GM13977 (cell line): ENCODE data around the gene TRMT112.
"Not testable (repeated sequence)": the region's sequence is repeated elsewhere in the genome, so short reads cannot be mapped to it uniquely, and the experiment has no call there.

ENCODE experiments used
- DNase-seq: peaks from one replicate; pipeline ENCODE4 v3.0.0; 2012; ENCODE audit warnings: low spot score
- in situ Hi-C: fragments of 300-500 bp; cut with MboI; formaldehyde crosslinking; loops from one replicate; pipeline ENCODE4 v1.12.0; 2022; ENCODE audit warnings: low sequenced_read_pairs, low pct_unique_long_range_greater_than_20kb, mixed read lengths, inconsistent platforms; ENCODE audit not compliant: unreplicated experiment
- TF ChIP-seq, protein P1 (sequence below): IDR thresholded peaks from 2 replicates; pipeline ENCODE4 v1.5.1; 2012; ENCODE audit warnings: mild to moderate bottlenecking, control low read depth; ENCODE audit not compliant: insufficient read depth; ENCODE audit errors: extremely low read depth, missing control alignments

The TRMT112 gene

DNA sequence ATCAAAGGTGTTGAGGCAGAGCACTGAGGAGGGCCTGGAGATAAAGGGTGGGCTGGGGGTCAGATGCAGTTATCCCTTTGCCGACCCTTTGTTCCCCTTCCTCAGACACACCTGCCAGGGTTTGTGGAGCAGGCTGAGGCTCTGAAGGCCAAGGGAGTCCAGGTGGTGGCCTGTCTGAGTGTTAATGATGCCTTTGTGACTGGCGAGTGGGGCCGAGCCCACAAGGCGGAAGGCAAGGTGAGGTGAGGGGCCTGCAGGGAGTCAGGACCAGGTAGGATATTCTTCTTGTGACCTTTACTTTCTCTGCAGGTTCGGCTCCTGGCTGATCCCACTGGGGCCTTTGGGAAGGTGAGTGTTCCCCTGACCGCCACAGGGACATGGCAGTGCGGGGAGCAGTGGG lies 3.2 kb upstream of the TRMT112 start:
- in situ Hi-C loops = no loop called here
- TF ChIP-seq, protein P1, sequence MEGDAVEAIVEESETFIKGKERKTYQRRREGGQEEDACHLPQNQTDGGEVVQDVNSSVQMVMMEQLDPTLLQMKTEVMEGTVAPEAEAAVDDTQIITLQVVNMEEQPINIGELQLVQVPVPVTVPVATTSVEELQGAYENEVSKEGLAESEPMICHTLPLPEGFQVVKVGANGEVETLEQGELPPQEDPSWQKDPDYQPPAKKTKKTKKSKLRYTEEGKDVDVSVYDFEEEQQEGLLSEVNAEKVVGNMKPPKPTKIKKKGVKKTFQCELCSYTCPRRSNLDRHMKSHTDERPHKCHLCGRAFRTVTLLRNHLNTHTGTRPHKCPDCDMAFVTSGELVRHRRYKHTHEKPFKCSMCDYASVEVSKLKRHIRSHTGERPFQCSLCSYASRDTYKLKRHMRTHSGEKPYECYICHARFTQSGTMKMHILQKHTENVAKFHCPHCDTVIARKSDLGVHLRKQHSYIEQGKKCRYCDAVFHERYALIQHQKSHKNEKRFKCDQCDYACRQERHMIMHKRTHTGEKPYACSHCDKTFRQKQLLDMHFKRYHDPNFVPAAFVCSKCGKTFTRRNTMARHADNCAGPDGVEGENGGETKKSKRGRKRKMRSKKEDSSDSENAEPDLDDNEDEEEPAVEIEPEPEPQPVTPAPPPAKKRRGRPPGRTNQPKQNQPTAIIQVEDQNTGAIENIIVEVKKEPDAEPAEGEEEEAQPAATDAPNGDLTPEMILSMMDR = no peak
- DNase-seq = no peak

DNA sequence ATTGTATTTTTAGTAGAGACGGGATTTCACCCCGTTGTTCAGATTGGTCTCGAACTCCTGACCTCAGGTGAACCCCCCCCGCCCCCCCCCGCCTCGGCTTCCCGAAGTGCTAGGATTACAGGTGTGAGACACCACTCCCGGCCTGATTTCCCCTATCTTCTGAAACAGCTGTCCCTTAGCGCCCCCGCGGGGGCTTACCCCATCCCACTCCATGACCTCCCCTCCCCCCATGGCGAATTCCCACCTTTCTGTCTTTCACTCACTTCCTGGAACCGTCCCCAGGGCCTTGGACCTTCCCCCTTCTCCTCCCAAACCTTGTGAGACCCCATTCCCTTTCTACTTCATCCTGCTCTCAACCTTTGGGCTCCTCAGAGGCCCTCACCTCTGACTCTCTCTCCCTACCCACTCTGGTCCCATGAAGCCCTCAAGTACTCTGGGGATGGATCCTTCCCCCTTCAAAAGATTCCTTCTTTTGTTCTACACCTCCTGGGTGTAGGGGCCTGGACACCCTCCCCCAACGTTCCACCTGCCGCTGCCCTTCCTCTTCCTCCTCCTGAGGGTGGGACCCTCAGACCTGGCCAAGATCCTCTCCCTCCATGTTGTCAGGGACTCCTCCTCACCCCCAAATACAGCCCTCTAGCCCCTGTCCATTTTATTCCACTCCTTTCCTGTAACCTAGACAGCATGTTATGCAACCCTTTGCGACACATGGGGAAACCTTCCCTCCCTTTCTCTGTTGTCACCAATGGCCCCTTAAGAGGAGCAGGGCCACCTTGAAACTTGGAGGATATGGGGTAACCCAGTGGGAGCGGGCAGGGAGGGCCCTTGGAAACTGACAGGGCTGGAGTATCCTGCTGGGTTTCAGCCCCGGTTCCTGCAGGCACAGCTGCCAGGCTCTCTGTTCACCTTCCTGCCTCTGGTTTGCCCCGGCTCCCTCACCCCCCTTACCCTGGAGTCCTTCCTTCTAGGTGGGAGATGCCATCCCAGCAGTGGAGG lies 1.7 kb upstream of the TRMT112 start:
- no peak for DNase-seq
- in situ Hi-C loops = no loop called here
- TF ChIP-seq, protein P1 = no peak

DNA sequence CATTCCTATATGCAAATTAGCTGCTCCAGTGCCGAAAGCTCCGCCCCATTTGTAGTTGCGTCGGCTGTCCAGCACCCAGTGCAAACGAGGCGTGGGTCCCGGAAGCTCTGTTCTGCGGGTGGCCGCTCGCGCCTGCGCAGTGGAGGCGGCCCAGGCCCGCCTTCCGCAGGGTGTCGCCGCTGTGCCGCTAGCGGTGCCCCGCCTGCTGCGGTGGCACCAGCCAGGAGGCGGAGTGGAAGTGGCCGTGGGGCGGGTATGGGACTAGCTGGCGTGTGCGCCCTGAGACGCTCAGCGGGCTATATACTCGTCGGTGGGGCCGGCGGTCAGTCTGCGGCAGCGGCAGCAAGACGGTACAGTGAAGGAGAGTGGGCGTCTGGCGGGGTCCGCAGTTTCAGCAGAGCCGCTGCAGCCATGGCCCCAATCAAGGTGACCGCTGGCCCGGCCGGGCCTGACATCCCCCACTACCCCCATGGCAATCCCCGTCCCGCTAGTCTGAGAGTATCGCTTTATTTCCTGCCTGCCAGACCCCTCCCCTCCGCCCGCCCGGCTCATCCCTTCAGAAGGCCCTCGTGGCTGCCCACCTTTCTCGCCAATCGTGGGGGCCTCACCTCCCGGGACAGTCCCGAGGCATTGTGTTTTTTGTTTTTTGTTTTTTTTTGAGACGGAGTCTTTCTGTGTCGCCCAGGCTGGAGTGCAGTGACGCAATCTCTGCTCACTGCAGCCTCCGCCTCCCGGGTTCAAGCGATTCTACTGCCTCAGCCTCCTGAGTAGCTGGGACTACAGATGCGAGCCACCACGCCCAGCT lies 804 bp upstream of the TRMT112 start, which contains the start of gene PRDX5:
Gene PRDX5 (plus strand): TSS at position 161 of the 805 bp plus-strand sequence. CDS start 95 bp downstream, at position 256.
- TF ChIP-seq, protein P1 = peak; percentile 72
- peak; percentile 97 for DNase-seq
- in situ Hi-C loops = no loop called here

DNA sequence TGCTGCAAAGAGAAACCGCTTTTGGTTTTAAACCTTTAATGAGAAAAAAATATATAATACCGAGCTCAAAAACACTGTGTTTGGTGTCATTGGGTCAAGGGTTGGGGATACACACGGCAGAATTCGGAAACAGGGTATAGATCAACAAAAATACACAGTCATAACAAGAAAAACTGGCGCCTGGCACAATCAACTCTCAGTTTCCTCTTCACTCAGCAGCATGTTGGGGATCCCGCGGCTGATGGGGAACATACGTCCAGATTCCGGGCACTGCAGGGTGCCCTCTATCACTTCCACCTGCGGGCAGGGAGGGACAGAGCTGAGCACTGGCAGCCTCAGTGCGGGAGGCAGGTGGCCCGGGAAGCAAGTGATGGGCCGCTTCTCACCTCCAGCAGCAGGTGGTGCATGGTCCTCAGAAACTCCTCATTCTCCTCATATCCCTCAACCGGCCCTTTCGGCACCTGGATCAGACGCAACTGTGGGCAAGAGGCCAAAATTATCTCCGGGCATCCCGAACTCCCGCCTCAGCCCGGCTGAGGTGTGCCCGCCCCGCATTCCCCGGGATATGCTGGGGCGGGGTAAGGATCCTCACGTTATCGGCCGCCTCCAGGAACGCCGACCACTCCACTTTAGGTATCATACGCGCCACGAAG lies 561 bp downstream of the TRMT112 start:
- no peak for DNase-seq
- in situ Hi-C loops = no loop called here
- TF ChIP-seq, protein P1 = peak; percentile 18

DNA sequence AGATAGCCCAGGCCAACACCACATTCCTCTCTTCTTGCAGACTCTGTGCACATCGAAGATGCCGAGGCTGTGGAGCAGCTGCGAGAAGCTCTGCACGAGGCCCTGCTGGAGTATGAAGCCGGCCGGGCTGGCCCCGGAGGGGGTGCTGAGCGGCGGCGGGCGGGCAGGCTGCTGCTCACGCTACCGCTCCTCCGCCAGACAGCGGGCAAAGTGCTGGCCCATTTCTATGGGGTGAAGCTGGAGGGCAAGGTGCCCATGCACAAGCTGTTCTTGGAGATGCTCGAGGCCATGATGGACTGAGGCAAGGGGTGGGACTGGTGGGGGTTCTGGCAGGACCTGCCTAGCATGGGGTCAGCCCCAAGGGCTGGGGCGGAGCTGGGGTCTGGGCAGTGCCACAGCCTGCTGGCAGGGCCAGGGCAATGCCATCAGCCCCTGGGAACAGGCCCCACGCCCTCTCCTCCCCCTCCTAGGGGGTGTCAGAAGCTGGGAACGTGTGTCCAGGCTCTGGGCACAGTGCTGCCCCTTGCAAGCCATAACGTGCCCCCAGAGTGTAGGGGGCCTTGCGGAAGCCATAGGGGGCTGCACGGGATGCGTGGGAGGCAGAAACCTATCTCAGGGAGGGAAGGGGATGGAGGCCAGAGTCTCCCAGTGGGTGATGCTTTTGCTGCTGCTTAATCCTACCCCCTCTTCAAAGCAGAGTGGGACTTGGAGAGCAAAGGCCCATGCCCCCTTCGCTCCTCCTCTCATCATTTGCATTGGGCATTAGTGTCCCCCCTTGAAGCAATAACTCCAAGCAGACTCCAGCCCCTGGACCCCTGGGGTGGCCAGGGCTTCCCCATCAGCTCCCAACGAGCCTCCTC lies 1.5 kb downstream of the TRMT112 start:
- in situ Hi-C loops, DNase-seq: not testable (repeated sequence)

DNA sequence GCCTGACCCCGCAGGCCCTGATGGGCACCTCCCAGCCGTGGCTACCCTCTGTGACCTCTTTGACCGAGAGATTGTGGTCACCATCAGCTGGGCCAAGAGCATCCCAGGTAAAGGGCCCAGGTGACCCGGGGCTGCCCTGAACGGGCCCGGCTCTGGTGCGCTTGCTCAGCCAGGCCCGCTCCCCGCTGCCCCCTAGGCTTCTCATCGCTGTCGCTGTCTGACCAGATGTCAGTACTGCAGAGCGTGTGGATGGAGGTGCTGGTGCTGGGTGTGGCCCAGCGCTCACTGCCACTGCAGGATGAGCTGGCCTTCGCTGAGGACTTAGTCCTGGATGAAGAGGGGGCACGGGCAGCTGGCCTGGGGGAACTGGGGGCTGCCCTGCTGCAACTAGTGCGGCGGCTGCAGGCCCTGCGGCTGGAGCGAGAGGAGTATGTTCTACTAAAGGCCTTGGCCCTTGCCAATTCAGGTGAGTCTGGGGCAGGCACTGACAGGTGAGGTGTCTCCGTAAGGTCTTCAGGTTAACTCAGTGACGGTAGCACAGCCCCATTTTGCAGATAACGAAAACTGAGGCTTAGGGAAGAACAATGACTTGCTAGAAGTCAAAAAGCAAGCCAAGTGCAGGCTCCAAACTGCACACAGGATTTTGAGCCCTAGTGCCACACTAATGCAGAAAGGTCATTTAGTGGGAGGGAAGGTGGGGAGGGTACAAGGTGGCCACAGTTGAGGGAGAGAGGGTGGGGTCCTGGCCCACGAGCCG lies 2.4 kb downstream of the TRMT112 start:
- in situ Hi-C loops = no loop called here
- no peak for DNase-seq
- TF ChIP-seq, protein P1 = no peak
